ENCODE data around the gene EIF1B.
"Not testable (repeated sequence)": the region's sequence is repeated elsewhere in the genome, so short reads cannot be mapped to it uniquely, and the experiment has no call there.

DNA sequence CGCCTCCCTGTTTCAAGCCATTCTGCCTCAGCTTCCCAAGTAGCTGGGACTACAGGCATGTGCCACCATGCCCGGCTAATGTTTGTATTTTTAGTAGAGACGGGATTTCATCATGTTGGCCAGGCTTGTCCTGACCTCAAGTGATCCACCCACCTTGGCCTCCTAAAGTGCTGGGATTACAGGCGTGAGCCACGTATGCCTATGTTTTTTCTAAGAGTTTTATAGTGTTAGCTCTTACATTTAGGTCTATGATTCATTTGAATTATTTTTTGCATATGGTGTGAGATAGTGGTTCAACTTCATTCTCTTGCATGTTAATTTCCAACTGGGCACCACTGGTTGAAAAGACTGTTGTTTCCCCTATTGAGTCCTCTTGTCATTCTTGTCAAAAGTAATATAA is 26.4 kb upstream of the EIF1B start:
- TF ChIP-seq, protein P1, sequence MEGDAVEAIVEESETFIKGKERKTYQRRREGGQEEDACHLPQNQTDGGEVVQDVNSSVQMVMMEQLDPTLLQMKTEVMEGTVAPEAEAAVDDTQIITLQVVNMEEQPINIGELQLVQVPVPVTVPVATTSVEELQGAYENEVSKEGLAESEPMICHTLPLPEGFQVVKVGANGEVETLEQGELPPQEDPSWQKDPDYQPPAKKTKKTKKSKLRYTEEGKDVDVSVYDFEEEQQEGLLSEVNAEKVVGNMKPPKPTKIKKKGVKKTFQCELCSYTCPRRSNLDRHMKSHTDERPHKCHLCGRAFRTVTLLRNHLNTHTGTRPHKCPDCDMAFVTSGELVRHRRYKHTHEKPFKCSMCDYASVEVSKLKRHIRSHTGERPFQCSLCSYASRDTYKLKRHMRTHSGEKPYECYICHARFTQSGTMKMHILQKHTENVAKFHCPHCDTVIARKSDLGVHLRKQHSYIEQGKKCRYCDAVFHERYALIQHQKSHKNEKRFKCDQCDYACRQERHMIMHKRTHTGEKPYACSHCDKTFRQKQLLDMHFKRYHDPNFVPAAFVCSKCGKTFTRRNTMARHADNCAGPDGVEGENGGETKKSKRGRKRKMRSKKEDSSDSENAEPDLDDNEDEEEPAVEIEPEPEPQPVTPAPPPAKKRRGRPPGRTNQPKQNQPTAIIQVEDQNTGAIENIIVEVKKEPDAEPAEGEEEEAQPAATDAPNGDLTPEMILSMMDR (conservative IDR thresholded peaks at IDR 0.05; ENCODE audit: low read depth, low read length): not testable (repeated sequence)
- TF ChIP-seq EZH2phosphoT487 (IDR thresholded peaks at IDR 0.05; ENCODE audit: borderline replicate concordance, low read length); EZH2 (IDR thresholded peaks at IDR 0.05; ENCODE audit: low read length, unreplicated experiment): not testable (repeated sequence)

All from PC-3 (cell line).